Large intestine (tissue), 3 donors: ENCODE measurements around the gene MAP1B. TPM values are rescaled to one million over a fixed set of nuclear protein-coding genes. Genes with fewer than 3 reads are reported as not detected.

Experiments used
- DNase-seq, 2 donors: peaks; one replicate each; pipeline versions ENCODE4 v3.0.0 to v3.0.0-alpha.2; 2013
- H3K27ac ChIP-seq: one replicate; pipeline ENCODE4 v1.5.1; 2013; ENCODE audit warnings: low read length
- H3K27me3 ChIP-seq: 2 replicates; pipeline ENCODE4 v1.6.1; 2013; ENCODE audit warnings: low read length; ENCODE audit not compliant: control insufficient read depth, insufficient read depth
- H3K36me3 ChIP-seq: 2 replicates; pipeline ENCODE4 v1.6.1; 2013; ENCODE audit warnings: low read length; ENCODE audit not compliant: control insufficient read depth, insufficient read depth
- H3K4me1 ChIP-seq: one replicate; pipeline ENCODE4 v1.6.1; 2013; ENCODE audit warnings: low read length; ENCODE audit not compliant: control insufficient read depth, insufficient read depth
- H3K4me3 ChIP-seq: one replicate; pipeline ENCODE4 v1.5.1; 2013; ENCODE audit warnings: low read length
- H3K9me3 ChIP-seq: one replicate; pipeline ENCODE4 v1.6.1; 2013; ENCODE audit warnings: mild to moderate bottlenecking, low read depth, low read length, moderate library complexity; ENCODE audit not compliant: control insufficient read depth
- whole genome bisulfite sequencing: methylation state at CpG from one replicate; pipeline ENCODE4 v1.1.5; 2013; ENCODE audit warnings: low lambda C conversion rate; ENCODE audit not compliant: insufficient coverage; 5-methylcytosine and 5-hydroxymethylcytosine counted together
- polyA plus RNA-seq: library from polyadenylated mRNA; unstranded; fragments of 120-200 nt; gene quantifications from one replicate; pipeline ENCODE4 v1.2.1, GENCODE V29; 2013

MAP1B gene
- polyA plus RNA-seq, 1 donor = 31.0 TPM

DNA sequence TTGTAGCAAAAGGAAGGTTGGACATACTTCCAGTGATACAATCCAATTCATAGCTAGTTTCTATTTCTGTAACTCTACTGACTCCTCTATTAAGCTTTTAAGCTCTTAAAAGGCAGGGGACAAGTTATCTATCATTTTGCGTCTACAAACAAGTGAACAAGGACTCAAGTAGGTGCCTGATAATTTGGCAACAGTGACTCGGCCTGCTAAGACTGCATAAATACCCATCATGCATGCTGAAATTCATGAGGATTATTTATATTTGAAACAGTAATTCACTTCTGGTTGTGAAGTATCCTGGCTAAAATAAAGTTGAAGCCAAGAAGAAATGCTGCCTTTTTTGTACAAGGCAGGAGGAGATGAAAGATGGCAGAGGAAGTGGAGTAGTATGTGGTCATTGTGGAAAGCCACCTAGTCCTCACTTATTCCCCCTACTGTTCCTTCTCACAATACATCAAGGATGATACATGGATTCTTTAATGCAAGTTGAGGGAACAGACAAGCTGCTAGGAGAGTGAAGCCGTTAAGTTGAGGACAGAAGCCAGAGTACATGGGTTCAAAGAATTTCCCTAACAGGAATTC, 138.8 kb downstream of the MAP1B start:
- no peaks in the 10 kb centered on the region for H3K36me3 ChIP-seq
- no peak overlapping the region for H3K27ac ChIP-seq
- WGBS = no CpG with 5 or more reads among the region's 3 CpGs
- H3K9me3 ChIP-seq = no peaks in the 10 kb centered on the region
- no peaks in the 10 kb centered on the region for H3K4me1 ChIP-seq
- H3K4me3 ChIP-seq = no peak overlapping the region
- DNase-seq = no peak
- no peaks in the 10 kb centered on the region for H3K27me3 ChIP-seq

DNA sequence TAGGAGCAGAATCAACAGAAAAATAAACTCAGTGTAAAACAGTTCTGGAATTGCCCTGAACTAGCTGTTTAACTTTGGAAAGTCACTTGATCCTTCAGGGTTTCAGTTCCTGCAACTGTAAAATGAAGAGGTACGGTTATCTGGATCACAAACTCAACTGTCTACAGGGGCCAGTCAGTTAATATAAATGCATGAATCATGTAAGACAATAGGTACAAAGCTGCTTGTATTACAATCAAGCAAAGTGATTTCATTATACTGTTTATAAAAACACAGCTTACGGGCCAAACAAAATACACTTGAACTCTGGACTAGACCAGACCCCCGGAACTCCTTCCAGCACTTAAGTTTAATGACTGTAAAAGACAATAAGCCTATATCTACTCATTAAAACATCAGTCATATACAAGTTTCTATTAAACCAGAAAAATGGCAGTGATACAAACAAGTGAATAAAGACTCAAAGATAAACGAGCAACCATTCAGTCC, 139.7 kb downstream of the MAP1B start:
- Histone ChIP-seq H3K9me3 (no peaks in the 10 kb centered on the region), H3K27ac (no peak overlapping the region), H3K4me1 (no peaks in the 10 kb centered on the region), H3K27me3 (no peaks in the 10 kb centered on the region), H3K36me3 (no peaks in the 10 kb centered on the region), H3K4me3 (no peak overlapping the region)
- no peak for DNase-seq
- 57% methylated on average over 1 of the region's 4 CpGs for WGBS

DNA sequence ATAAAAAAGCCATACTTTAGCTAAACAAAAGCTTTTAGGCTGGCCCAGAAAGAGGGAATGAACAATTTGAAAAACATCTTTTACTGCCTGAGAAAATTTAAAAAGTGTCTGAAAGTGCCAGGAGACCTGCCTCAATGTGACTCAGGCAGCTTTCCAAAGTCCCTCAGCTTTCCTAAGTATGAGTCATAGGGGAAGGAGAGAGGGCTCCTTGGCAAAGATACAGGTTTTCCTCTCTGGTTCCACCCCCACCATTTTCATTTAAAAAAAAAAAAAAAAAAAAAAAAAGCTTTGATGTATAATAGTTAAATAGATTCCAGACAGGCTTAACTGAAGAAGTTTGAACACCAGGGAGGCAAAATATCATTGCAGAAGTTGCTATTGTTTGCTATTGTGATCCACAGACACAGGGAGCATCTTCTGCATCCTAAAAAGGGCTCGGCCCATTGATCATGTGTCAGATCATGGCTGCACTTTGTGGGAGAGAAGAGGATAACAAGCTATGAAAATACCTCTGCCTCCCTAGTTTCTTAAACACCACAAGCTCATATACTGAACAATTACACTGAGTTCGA, 141.2 kb downstream of the MAP1B start:
- Histone ChIP-seq H3K4me3 (no peak overlapping the region), H3K27me3 (no peaks in the 10 kb centered on the region), H3K27ac (no peak overlapping the region), H3K9me3 (no peaks in the 10 kb centered on the region), H3K4me1 (no peaks in the 10 kb centered on the region), H3K36me3 (no peaks in the 10 kb centered on the region)
- peak in 1 of 2 donors; percentile 14 for DNase-seq
- no CpG with 5 or more reads among the region's 2 CpGs for WGBS

DNA sequence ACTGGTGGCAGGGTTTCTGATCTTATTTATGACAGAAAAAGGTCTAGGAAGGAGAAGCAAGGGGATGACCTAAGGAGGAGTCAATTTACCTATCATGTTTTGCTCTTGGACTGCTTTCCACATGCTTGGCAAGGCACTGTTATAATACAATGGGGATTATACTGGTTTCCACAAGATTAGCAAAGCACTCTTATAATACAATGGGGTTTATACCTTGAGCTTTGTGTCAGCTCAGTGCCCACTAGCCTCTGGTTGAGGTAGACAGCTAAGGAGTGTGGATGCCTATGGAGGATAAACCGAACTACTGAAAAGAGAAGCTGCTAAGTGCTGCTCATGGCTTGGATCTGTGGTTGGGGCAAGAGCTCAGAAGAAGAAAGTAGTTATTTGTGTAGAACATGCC, 144.1 kb downstream of the MAP1B start:
- DNase-seq = no peak
- H3K9me3 ChIP-seq = no peaks in the 10 kb centered on the region
- no peaks in the 10 kb centered on the region for H3K27me3 ChIP-seq
- WGBS = 83% methylated on average over 1 of the region's 1 CpG
- H3K27ac ChIP-seq = no peak overlapping the region
- no peaks in the 10 kb centered on the region for H3K36me3 ChIP-seq
- H3K4me3 ChIP-seq = no peak overlapping the region
- no peaks in the 10 kb centered on the region for H3K4me1 ChIP-seq

DNA sequence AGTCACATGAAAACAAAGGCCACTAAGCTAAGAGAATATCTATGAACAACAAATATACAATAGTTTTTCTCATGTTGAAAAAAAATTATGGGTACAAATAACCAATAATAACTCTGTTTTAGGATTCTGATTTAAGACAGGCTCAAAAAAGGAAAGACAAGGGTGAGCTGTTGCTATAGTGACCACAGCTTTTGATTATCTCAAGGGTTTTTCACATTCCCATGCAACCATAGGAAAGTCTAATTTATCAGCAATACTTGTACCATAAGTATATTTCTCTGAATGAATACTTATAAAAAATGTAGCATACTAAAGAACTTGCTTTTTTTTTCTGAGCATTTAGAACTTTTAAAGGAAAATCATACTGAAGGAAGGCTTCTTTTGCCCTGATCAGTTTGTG, 144.7 kb downstream of the MAP1B start:
- H3K27ac ChIP-seq = no peak overlapping the region
- no peak for DNase-seq
- H3K9me3 ChIP-seq = no peaks in the 10 kb centered on the region
- no peaks in the 10 kb centered on the region for H3K27me3 ChIP-seq
- H3K4me1 ChIP-seq = no peaks in the 10 kb centered on the region
- H3K4me3 ChIP-seq = no peak overlapping the region
- no peaks in the 10 kb centered on the region for H3K36me3 ChIP-seq

DNA sequence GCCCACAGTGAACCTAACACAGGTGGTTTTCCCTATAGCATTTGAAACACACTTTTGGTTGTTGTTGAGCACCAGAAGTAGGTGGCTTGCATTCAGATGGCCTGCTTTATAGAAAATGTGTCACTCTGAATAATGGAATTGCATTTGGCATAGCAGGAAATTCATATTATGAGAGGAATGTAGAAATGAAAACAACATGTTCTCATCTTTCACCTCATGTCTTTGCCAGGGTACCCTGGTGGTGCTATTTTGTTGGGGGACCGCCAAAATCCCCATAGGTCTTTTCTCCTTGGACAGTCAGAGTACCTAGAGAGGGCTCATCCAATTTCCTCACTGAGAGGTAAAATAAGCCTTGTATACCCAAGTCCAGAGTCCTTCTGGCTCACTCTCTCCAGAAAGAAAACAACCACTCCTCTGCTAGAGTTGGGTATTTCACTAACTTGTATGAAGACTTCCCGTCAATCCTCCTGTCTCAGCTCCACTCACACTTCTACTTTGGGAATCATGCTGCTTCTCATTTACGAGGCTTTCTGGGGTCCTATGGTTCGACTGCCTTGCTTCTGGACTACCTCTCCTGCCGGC, 145.4 kb downstream of the MAP1B start:
- Histone ChIP-seq H3K36me3 (no peaks in the 10 kb centered on the region), H3K4me1 (no peaks in the 10 kb centered on the region), H3K27ac (no peak overlapping the region), H3K27me3 (no peaks in the 10 kb centered on the region), H3K9me3 (no peaks in the 10 kb centered on the region), H3K4me3 (no peak overlapping the region)
- 100% methylated on average over 1 of the region's 5 CpGs for WGBS
- no peak for DNase-seq

DNA sequence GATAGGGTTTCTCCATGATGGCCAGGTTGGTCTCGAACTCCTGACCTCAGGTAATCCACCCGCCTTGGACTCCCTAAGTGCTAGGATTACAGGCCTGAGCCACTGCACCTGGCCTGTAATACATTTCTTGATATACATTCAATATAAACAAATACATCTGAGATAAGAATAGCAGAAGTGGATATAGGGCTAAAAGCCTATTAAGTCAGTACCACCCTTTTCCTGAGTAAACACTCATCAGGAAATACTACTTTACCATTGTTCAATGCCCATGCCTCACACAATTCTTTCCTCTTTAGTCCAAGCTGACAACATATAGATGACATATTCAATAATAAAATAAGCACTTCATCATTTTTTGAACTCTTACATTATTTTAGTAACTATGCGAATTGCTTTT, 148.0 kb downstream of the MAP1B start:
- H3K9me3 ChIP-seq = no peaks in the 10 kb centered on the region
- H3K36me3 ChIP-seq = no peaks in the 10 kb centered on the region
- no peak for DNase-seq
- H3K4me1 ChIP-seq = no peaks in the 10 kb centered on the region
- H3K27me3 ChIP-seq = no peaks in the 10 kb centered on the region
- 100% methylated on average over 1 of the region's 3 CpGs for WGBS
- H3K27ac ChIP-seq = no peak overlapping the region
- no peak overlapping the region for H3K4me3 ChIP-seq

DNA sequence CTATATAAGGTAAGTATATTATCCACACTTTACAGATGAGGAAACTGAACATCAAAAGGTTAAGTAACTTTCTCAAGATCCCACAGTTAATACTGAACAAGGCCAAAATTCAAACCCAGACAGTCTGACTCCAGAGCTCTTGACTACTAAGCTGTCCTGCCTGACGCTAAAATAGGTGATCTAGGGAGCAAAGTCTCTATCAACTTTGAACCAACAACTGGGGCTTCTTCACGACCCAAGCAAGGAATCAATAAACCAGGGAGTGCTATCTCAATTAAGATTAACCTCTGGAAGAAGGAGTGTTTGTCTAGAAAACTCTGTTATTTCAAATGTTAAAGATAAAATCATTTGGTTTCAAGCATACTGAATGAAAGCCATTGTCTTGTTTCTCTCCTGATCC, 148.4 kb downstream of the MAP1B start:
- no peak overlapping the region for H3K27ac ChIP-seq
- DNase-seq = no peak

DNA sequence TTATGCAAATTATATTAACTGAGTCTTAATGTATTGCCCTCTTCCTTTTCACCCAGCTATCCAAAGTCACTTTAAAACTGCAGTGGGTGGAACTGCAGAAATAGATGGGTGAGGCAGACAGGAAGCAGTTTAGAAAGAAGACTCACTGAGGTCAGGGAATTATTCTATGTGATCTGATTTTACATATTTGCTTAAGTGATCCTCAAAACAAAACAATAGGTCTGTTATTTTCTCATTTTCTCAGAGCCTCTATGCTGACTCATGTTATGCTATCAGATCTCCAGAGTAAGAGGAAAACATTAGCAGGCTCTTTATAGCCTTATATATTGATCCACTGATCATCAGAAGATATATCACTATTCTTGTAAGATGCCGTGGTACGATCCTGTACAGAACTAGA, 149.3 kb downstream of the MAP1B start:
- H3K36me3 ChIP-seq = no peaks in the 10 kb centered on the region
- no peak for DNase-seq
- no peaks in the 10 kb centered on the region for H3K9me3 ChIP-seq
- no CpG with 5 or more reads among the region's 2 CpGs for WGBS
- H3K27me3 ChIP-seq = no peaks in the 10 kb centered on the region
- no peaks in the 10 kb centered on the region for H3K4me1 ChIP-seq
- no peak overlapping the region for H3K4me3 ChIP-seq
- H3K27ac ChIP-seq = no peak overlapping the region

More for the DNA sequence above, 148.4 kb downstream of the MAP1B start:
- Histone ChIP-seq H3K36me3 (no peaks in the 10 kb centered on the region), H3K9me3 (no peaks in the 10 kb centered on the region), H3K4me1 (no peaks in the 10 kb centered on the region), H3K27me3 (no peaks in the 10 kb centered on the region), H3K4me3 (no peak overlapping the region)
- WGBS = no CpG with 5 or more reads among the region's 2 CpGs
